ENCODE measurements around the gene DNAJB14. TPM values are rescaled to one million over a fixed set of nuclear protein-coding genes. Genes with fewer than 3 reads are reported as not detected.

Gene DNAJB14
- total RNA-seq, 1 experiment from 2014 or later: 41.0 TPM

GRCh38 chr4:99949034-99949998 lies 2.9 kb upstream of the DNAJB14 start:
- Histone ChIP-seq H3K79me1 (ENCODE audit: insufficient read depth, low read depth, low read length, poor library complexity, severe bottlenecking) (peaks cover 3% of the 10 kb centered on the region), H3K14ac (ENCODE audit: insufficient read depth, low read length) (peak overlapping the region; percentile 99), H3K4ac (ENCODE audit: low read depth, low read length) (no peak overlapping the region; the same call in 1 of the 2 replicates), H3K79me2 (ENCODE audit: insufficient read depth, low read length) (peaks cover 2% of the 10 kb centered on the region; the same call in 1 of the 2 replicates), H3K23me2 (ENCODE audit: insufficient read length, low read depth, low read length, poor library complexity, severe bottlenecking) (peaks cover 7% of the 10 kb centered on the region), H2BK5ac (ENCODE audit: insufficient read length, low read length) (no peak overlapping the region), H3K4me1 (ENCODE audit: insufficient read depth, low read length) (no peaks in the 10 kb centered on the region), H2BK15ac (ENCODE audit: low read depth, low read length) (no peak overlapping the region), H2BK20ac (ENCODE audit: low read depth, low read length, poor library complexity, severe bottlenecking) (no peak overlapping the region), H3K18ac (ENCODE audit: insufficient read length, low read depth, low read length) (peak overlapping the region; percentile 99), H3K9me3 (ENCODE audit: control insufficient read depth, low read depth, low read length) (no peaks in the 10 kb centered on the region), H4K8ac (replicated peaks; ENCODE audit: insufficient read length, low read depth, low read length) (no peak overlapping the region), H4K91ac (ENCODE audit: insufficient read length, low read depth, low read length) (no peak overlapping the region), H2AFZ (ENCODE audit: low read length) (no peak overlapping the region), H2BK120ac (ENCODE audit: low read depth, low read length, poor library complexity, severe bottlenecking) (no peak overlapping the region), H3K23ac (ENCODE audit: insufficient read length, low read depth, low read length) (no peak overlapping the region), H2BK12ac (ENCODE audit: insufficient read length, low read depth, low read length) (no peak overlapping the region), H3K27me3 (ENCODE audit: insufficient read depth, low read length) (no peaks in the 10 kb centered on the region), H4K5ac (ENCODE audit: insufficient read length, low read depth, low read length) (peak overlapping the region; percentile 29), H2AK5ac (ENCODE audit: insufficient read length, low read length) (no peak overlapping the region), H3K4me2 (ENCODE audit: insufficient read depth, insufficient read length, low read length) (peak overlapping the region; percentile 60), H4K20me1 (ENCODE audit: control insufficient read depth, insufficient read depth, insufficient read length) (no peaks in the 10 kb centered on the region), H3K56ac (ENCODE audit: insufficient read length, low read depth, low read length) (peak overlapping the region; percentile 83), H3K9ac (ENCODE audit: extremely low read depth, insufficient read length, low read length) (peak overlapping the region; percentile 99), H3K27ac (ENCODE audit: insufficient read length, low read depth, low read length) (peak overlapping the region; percentile 75), H3T11ph (ENCODE audit: low read length) (no peak overlapping the region)
- Mint-ChIP-seq H3K9me3 (peaks cover 0 to 2% of the 10 kb centered on the region in 2 experiments; a peak in 1 of 5 replicates), H3K27ac (no peak overlapping the region), H3K27me3 (ENCODE audit: low read depth) (peaks cover 2% of the 10 kb centered on the region; the same call in 1 of the 2 replicates), H3K36me3 (ENCODE audit: insufficient read depth in 1 of 3, low read depth in 3 of 3) (peaks cover 3 to 9% (median 5%) of the 10 kb centered on the region in 3 experiments; a peak in 6 of 7 replicates), H3K4me1 (peaks cover 16 to 28% of the 10 kb centered on the region in 2 experiments), H3K4me3 (no peak overlapping the region)
- DNase-seq: peak; percentile 93
- WGBS (ENCODE audit: extremely low coverage, insufficient read length, low lambda C conversion rate): no CpG with 5 or more reads among the region's 98 CpGs
- TF ChIP-seq CTCF (conservative IDR thresholded peaks at IDR 0.05): peak; percentile 76
